Measurements from ENCODE around the gene IFRD2.
A peak's percentile ranks its signal among the peaks of the same experiment; 100 is the strongest.

Gene IFRD2

GRCh38 chr3:50302095-50303012, 10.1 kb upstream of the IFRD2 start:
- no peak for DNase-seq (ENCODE audit: low read depth in 2 of 2)

DNA sequence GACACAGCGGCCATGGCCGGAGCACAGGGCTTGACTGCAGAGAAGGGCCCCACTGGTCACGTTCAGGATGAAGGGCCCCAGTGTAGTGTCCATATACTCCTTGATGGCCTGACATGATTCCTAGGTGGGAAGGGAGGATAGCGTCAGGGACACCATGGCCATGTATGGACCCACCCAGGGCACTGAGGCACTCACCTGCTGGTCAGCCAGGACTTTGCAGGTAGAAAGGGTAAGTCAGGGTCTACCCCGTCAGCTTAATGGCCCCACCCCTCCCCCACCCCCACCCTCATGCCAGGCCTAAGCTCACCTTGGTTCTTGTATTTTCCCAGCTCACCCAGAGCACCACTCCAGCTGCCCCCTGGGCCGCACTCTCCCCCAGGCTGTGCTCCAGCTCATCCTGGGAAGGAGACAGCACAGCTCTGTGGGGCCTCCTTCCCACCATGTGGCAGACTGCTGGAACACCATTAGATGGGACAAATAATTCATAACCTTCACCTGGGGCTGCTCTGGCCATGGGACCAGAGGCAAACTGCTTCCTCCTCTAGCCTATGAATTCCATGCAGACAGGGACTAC, 8.5 kb upstream of the IFRD2 start:
- DNase-seq (ENCODE audit: low read depth in 2 of 2), result no peak

DNA sequence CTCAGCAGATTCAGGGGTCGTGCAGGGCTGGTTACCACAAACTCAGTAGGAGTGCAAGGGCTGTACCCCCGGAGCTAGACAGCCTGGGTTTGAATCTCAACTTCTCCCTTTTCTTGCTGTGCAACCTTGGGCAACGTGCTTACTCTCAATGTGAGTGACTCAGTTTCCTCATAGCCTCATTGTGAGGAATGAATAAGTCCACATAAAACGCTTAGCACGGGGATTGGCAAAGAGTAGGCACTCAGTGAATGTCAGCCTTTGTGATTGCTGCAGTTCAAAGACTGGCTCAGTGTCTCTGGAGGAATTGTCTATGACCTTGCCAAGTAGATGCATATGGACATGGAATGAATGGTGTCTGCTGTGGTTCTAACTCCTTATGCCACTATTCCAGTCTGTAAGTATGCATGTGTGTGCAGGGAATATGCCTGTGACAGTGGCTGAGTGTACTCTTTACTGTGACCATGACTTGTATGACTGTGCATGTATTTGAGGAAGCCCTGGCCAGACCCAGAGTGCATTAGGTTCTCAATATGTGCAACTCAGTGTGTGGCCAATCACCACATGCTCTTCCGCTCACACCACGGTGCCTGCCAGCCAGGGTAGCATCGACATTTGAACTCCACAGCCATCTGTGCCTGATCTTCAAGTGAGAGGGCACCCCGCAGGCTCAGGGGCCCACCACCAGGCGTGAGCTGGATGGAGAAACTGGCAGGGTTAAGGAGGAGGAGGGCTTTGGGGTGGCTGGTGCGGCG, 7.9 kb upstream of the IFRD2 start:
- no peak for DNase-seq (ENCODE audit: low read depth in 2 of 2)

DNA sequence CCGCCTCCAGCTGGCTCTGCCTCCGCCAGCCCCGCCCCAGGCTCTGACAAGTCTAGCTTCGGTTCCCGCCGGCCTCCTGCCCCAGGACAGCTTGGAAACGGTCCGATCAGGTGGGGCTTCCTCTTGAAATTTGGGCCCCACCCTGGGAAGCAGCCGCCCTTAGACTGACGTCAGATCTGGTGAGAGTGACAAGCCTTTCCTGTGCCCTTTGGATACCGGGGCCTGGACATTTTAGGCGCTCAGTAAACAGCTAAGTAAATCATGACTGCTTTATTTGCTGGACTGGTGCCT, 7.4 kb upstream of the IFRD2 start:
- no peak for DNase-seq (ENCODE audit: low read depth in 2 of 2)

DNA sequence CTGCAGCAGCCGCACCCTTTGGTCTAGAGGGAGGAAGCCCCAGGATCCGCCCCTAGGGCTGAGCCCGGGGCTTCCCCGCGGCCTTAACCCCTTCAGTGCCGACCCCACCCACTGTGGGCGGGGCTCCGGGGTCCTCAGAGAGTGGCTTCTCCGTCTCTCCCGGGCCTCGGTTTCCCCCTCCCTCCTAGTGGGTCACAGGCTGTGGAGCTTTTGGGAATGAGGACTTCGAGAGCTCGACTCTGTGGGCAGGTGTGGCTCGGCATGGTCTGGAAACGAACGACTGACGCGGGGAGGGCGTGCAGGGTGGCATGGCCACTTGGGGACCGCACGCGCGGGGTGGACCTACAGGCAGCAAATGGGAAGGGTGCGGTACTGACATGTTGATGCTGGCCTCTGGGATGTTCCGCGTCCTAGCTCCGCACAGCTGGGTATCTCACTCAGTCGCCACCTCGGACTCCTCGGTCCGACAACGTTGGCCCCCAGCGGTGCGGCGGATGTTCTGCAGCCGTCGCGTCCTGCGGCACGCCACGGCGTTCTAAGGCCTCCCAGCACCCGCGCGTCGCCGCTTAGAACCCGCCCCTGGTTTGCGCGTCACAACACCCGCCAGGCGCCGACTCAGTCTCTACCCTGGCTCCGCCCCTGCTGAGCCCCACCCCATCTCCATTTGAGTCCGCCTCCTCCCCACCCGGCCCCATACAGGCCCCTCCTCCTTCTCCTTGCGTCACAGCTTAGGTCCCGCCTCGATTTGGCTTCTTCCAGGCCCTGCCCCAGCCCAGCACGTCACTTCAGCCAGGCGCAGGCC, 6.8 kb upstream of the IFRD2 start, which contains the start of the genes HYAL3 and NAA80:
TSS of gene HYAL3 (minus strand) at position 570 of the 802 bp plus-strand sequence. CDS start 3,803 bp downstream, outside the sequence.
TSS of gene NAA80 (minus strand) at position 570 of the 802 bp plus-strand sequence. CDS start 1,942 bp downstream, outside the sequence.
- peak; percentile 99 for DNase-seq (ENCODE audit: low read depth in 2 of 2)

- DNase-seq (ENCODE audit: low read depth in 2 of 2), result no peak
Observed at GRCh38 chr3:50297896-50298725, 5.9 kb upstream of the IFRD2 start.

- no peak for DNase-seq (ENCODE audit: low read depth in 2 of 2)
Observed at GRCh38 chr3:50297384-50297775, 5.2 kb upstream of the IFRD2 start.

GRCh38 chr3:50296721-50297383, 4.6 kb upstream of the IFRD2 start:
- no peak for DNase-seq (ENCODE audit: low read depth in 2 of 2)

DNA sequence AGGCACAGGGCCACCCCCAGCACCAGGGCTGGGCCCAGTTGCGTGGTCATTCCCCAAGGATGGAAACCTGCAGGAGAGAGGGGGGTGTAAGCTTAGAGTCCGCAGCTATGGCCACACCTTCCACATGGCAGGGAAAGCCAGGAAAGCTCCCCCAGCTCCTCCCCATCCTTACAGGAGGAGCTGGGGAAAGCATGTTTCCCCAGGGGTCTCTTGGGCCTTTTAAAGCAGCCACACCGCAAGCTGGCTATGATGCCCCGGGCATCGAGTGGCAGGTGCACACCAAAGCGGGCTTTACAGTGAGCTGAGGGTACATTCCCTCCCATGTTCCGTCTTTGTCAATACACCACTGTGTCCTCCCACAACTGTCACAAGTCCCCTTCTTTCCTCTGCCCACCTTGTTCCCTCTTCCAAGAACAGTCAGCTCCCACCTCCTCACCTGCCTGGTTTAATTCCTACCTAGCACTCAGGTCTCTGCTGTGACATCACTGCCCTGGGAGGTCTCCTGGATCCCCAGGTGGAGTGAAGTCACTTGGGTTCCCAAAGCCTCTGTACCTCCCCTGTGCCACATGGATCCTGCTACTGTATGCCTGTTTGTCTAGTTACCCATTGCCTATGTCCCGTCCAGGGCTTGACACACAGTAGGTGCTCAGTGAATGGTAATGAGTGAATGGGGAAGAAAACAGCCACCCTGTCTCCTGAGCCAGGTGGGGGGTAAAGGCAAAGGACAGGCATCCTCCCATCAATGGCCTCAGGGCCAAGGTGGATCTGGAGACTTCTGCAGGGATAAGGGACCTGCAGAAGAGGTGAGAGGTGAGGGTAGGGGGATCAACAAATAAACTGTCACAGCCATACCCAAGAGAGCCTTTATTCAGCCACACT, 3.6 kb upstream of the IFRD2 start:
- DNase-seq (ENCODE audit: low read depth in 2 of 2), result no peak

- DNase-seq (ENCODE audit: low read depth in 2 of 2), result no peak
Observed at GRCh38 chr3:50294492-50295403, 2.5 kb upstream of the IFRD2 start.

DNA sequence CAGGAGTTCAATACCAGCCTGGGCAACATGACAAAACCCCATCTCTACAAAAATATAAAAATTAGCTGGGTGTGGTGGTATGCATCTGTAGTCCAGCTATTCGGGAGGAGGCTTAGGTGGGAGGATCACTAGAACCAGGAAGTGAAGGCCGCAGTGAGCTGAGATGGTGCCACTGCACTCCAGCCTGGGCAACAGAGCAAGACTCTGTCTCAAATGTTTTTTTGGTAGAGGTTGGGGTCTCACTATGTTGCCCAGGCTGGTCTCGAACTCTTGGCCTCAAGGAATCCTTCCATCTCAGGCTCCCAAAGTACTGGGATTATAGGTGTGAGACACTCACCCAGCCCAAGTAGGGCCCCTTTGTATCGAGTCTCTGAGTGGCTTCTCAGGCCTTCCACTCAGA, 1.9 kb upstream of the IFRD2 start:
- no peak for DNase-seq (ENCODE audit: low read depth in 2 of 2)

- DNase-seq (ENCODE audit: low read depth in 2 of 2), result no peak
Observed at GRCh38 chr3:50293079-50293801, 1.0 kb upstream of the IFRD2 start.

DNA sequence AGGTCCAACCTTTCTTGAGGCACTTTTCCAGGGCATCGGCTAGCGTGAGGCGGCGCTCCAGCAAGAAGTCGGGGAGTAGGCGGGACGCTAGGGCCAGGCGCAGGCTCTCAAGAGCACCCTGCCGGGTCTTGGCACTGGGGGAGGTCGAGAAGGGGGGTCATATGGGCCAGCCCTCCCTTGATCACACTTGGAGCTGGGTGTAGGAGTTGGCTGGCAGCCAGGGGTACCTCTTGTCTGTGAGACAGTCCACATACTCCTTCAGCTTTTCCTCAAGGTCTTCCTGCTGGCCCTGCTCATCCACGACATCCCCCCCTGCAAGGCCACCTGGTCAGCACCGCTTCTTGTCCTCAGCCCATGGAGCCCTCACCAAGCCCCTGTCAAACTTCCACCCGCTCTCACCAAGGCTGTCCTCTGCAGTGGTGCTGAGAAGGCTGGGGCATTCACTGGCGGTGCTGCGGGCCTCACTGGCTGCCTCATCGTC, 2.0 kb downstream of the IFRD2 start:
- DNase-seq (ENCODE audit: low read depth in 2 of 2), result no peak

- DNase-seq (ENCODE audit: low read depth in 2 of 2), result no peak
Observed at GRCh38 chr3:50289130-50289529, 3.1 kb downstream of the IFRD2 start.

DNA sequence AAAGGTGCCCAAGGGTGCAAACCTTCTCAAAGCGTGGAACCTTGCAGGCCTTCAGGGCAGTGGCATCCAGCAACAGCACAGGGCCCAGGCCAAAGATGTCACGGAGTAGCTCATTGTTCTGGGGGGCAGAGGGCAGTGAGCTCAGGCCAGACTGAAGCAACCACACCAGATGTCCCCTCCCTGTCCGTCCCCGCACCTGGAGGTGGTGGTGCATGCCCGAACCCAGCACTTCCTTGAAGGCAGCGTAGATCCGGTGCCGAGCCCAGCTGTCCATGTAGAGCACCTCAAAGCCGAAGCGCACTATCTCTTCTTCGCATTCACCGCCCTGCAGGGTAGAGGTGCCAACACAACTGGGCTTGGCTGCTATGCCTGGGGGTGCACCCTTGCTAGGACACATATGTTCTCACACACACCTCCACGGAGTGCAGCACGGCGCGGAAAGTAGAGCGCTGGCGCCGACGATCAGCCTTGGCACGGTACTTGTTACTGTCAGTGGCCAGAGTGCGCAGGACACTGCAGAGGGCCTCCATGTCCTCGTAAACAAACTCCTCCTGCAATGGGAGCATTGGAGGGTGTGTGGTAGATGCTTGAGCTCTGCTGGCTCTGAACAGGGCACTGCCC, 3.7 kb downstream of the IFRD2 start:
- DNase-seq (ENCODE audit: low read depth in 2 of 2), result no peak

DNA sequence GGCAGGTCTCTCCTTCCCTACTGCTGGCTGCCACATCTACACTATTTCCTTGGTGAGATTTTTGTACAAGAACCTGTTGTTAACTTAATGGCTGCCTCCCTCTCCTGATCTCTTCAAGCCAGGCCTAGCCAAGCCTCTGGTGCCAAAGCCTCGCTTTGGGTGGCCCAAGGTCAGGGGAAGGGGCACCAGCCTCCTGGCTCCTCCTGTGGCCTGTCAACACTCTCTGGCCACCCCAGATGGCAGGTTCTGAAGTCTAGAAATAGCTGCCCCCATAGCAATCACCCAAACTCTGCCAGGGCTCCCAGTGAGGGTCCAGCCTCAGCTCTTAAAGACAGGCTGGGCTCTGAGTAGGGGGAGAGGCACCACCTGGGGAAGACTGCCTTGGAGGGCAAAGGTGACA, 5.0 kb downstream of the IFRD2 start:
- DNase-seq (ENCODE audit: low read depth in 2 of 2), result no peak

Measured in activated CD4-positive, alpha-beta T cell treated with anti-CD3 and anti-CD28 coated beads for 24 hours (primary cell).